GM12864 (cell line): ENCODE data around the gene FRMD4B.

ENCODE experiments used
- DNase-seq: peaks from one replicate; pipeline ENCODE4 v3.0.0-alpha.2; 2011; ENCODE audit warnings: low read depth
- H3K4me3 ChIP-seq: 2 replicates; pipeline ENCODE4 v1.5.1; 2011; ENCODE audit warnings: mild to moderate bottlenecking, low read depth, low read length, control low read depth
- TF ChIP-seq, protein P1 (sequence below): IDR thresholded peaks from 2 replicates; pipeline ENCODE4 v1.5.1; 2011; ENCODE audit warnings: low read depth, mild to moderate bottlenecking, moderate library complexity, low read length, control low read depth, inconsistent platforms; ENCODE audit errors: missing control alignments

The FRMD4B gene

DNA sequence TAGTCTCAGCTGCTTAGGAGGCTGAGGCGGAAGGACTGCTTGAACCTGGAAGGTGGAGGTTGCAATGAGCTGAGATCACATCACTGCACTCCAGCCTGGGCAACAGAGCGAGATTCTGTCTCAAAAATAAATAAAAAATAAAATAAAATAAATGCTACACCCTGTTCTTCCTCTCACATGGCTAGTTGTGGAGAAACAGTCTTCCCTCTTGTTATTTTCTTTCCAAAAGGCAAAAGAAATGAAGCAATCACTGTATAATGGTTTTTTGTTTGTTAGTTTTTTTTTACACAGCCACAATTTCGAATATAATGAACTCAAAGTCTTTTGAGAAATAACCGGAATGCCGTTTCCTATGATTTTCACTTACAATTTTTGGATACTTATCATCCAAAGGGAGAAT lies 4.9 kb upstream of the FRMD4B start:
- no peak overlapping the region for H3K4me3 ChIP-seq
- TF ChIP-seq, protein P1, sequence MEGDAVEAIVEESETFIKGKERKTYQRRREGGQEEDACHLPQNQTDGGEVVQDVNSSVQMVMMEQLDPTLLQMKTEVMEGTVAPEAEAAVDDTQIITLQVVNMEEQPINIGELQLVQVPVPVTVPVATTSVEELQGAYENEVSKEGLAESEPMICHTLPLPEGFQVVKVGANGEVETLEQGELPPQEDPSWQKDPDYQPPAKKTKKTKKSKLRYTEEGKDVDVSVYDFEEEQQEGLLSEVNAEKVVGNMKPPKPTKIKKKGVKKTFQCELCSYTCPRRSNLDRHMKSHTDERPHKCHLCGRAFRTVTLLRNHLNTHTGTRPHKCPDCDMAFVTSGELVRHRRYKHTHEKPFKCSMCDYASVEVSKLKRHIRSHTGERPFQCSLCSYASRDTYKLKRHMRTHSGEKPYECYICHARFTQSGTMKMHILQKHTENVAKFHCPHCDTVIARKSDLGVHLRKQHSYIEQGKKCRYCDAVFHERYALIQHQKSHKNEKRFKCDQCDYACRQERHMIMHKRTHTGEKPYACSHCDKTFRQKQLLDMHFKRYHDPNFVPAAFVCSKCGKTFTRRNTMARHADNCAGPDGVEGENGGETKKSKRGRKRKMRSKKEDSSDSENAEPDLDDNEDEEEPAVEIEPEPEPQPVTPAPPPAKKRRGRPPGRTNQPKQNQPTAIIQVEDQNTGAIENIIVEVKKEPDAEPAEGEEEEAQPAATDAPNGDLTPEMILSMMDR: no peak
- no peak for DNase-seq

DNA sequence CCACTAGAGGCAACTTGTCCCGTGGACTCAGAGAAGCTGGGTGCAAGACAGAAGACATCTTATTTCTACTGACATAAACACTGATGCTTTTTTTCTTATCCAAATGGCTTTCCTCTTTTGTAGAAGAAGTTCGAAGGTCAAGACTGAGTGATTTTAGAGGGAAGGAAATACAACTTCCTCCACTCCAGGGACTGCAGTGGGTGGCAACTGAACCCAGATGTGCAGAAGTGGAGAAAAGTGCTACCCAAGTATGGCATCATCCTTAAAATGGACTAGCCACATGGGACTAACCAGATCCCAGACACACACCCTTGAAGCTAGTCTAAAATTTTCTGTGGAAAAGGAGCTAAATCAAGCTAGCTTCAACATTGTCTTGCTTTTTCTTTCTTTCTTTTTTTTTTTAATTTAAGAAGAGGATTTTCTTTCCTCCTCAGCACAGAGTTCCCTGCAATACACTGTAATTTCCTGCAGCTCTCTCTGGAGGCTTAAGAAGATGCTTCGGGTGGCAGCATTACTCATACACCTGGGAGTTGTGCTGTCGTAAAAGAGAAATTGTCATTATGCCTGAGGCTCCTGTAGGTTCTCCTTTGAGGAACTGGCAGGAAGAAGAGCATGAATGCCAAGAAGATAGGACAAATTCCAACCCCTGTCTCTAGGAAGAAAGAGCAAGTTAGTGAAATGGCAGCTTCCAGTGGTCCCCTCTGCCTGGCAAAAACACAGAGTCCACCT lies 3.8 kb upstream of the FRMD4B start:
- no peak overlapping the region for H3K4me3 ChIP-seq
- DNase-seq: no peak
- TF ChIP-seq, protein P1: no peak

DNA sequence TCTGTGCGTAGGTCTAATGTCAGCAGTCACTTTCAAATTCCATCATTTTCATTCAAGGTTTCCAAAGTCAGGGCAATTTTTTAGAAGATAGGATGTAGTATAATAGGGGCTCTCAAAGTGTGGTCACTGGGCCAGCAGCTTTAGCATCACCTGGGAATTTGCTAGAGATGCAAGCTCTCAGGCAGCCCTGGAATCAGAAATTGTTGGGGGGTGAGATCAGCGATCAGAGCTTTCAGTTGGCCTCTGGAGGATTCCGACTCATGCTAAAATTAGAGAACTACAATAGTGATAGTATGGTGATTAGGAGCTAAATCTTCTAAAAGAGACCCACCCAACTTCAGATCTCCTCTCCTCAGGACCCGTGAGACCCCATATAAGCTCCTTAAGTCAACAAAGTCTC lies 2.4 kb upstream of the FRMD4B start:
- H3K4me3 ChIP-seq: no peak overlapping the region
- TF ChIP-seq, protein P1: no peak
- no peak for DNase-seq

DNA sequence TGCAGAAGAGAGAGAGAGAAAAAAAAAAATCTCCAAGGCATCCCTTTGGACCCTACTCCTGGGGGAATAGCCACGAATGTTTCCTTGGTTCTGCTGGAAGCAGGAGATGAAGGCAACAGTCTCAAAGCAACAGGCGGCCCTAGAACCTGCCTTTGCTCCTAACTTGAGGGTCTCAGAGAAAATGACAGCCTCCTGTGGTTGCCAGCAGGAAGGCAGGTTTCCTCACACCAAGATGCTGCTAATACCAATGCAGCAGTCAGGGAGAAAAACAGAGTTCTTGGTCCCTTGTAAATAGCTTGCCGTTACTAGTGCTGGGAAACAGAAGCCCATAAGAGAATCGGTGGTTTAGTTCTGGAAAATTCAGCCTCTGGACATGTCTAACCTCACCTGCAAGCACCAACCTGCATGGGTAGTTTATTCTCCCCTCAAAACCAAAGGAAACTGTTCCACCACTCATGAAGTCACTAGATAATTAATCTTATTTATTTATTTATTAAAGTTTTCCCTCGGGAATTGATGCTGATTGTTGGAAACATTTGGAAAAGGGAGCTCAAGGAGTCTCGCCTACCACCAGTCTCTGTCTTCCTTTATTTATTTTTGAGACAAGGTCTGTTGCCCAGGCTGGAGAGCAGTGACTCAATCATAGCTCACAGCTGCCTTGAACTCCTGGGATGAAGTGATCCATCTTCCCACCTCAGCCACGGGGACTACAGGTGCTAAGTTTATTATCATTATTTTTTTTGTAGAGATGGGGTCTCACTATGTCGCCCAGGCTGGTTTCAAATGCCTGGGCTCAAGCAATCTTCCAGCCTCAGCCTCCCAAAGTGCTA lies 883 bp upstream of the FRMD4B start:
- TF ChIP-seq, protein P1: no peak
- H3K4me3 ChIP-seq: no peak overlapping the region
- DNase-seq: no peak

DNA sequence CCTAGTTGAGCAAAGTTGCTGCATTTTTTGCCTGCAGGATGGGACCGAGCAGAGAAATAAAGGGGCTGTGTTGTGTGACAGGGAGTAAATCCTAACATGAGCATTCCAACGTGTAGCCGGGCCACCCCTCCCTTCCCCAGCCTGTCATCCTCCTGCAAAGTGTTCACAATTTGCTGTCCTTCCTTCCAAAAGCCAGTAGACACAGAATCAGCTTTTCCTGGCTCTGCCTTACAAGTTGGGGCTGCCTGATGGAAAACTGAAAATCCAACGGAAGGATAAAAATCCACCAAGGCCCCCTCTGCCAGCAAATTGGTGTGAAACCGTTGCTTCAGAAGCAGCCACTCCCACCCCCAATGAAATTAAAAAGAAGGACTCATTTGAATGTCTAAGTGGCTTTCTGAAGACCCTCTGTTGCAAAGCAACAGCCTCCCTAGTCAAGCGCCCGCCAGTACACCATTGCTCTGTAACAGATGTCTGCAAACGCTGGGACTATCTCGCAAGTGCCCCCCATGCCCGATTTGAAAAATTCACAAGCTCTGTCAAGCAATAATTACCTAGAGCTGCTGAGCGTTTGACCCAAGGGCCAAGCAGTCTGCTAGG lies 665 bp downstream of the FRMD4B start:
- TF ChIP-seq, protein P1: no peak
- no peak overlapping the region for H3K4me3 ChIP-seq
- DNase-seq: no peak

DNA sequence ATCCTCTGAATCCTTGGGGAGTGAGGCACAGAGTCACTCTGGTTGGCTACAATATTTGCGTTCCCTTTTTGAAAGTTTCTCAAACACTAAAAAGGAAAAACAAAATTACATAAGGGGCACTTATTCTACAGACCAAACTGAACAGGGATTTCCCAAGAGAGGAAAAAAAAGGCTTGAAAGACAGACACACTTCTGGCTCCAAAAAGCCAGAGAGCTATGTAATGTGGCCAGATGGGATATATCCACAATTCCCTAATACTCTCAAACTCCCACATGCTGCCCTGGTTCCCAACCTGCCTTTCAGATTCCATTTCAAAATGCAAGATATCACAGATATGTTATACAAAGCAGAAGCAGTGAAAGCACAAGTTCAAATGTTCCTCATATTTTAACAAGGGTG lies 1.6 kb downstream of the FRMD4B start:
- no peak overlapping the region for H3K4me3 ChIP-seq
- TF ChIP-seq, protein P1: no peak
- no peak for DNase-seq
